PC-9 (cell line): Measurements from ENCODE around the gene MCM8.

Experiments
- EZH2 ChIP-seq: fragments of 200-600 bp; sonication (generic); IDR thresholded peaks from 2 replicates; pipeline ENCODE4 v1.8.0; 2017; ENCODE audit warnings: antibody characterized with exemption, low read depth
- TF ChIP-seq, protein P1 (sequence below): fragments of 200-600 bp; sonication (generic); conservative IDR thresholded peaks from 2 replicates; pipeline ENCODE4 v1.6.1; 2017; ENCODE audit warnings: mixed run types, antibody characterized with exemption, mild to moderate bottlenecking, moderate library complexity

DNA sequence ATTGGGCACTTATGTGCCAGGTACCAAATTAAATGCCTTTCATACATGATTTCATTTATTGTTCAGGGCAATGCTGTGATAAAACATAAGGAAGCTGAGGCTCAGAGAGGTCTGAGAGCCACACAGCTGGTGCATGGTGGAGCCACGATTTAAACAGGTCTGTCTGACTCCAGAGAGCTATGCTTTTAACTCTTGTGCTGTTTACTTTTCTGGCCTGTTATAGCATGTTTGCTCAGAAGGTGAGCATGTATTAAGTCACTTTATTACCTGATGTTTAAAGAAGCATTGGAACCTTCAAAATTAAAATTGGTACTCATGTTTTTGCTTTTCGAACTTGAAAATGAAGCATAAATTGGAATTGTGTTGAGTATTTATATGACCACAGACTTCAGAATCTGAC lies 26.8 kb downstream of the MCM8 start:
- no peak for TF ChIP-seq EZH2
- TF ChIP-seq, protein P1, sequence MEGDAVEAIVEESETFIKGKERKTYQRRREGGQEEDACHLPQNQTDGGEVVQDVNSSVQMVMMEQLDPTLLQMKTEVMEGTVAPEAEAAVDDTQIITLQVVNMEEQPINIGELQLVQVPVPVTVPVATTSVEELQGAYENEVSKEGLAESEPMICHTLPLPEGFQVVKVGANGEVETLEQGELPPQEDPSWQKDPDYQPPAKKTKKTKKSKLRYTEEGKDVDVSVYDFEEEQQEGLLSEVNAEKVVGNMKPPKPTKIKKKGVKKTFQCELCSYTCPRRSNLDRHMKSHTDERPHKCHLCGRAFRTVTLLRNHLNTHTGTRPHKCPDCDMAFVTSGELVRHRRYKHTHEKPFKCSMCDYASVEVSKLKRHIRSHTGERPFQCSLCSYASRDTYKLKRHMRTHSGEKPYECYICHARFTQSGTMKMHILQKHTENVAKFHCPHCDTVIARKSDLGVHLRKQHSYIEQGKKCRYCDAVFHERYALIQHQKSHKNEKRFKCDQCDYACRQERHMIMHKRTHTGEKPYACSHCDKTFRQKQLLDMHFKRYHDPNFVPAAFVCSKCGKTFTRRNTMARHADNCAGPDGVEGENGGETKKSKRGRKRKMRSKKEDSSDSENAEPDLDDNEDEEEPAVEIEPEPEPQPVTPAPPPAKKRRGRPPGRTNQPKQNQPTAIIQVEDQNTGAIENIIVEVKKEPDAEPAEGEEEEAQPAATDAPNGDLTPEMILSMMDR = no peak
